ENCODE data around the gene PRPF6.

Gene PRPF6

GRCh38 chr20:64038224-64038564, 57.3 kb downstream of the PRPF6 start:
- TF ChIP-seq, protein P1, sequence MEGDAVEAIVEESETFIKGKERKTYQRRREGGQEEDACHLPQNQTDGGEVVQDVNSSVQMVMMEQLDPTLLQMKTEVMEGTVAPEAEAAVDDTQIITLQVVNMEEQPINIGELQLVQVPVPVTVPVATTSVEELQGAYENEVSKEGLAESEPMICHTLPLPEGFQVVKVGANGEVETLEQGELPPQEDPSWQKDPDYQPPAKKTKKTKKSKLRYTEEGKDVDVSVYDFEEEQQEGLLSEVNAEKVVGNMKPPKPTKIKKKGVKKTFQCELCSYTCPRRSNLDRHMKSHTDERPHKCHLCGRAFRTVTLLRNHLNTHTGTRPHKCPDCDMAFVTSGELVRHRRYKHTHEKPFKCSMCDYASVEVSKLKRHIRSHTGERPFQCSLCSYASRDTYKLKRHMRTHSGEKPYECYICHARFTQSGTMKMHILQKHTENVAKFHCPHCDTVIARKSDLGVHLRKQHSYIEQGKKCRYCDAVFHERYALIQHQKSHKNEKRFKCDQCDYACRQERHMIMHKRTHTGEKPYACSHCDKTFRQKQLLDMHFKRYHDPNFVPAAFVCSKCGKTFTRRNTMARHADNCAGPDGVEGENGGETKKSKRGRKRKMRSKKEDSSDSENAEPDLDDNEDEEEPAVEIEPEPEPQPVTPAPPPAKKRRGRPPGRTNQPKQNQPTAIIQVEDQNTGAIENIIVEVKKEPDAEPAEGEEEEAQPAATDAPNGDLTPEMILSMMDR (IDR thresholded peaks at IDR 0.05; ENCODE audit: poor library complexity, severe bottlenecking): no peak
- Histone ChIP-seq H3K9me3 (ENCODE audit: severe bottlenecking) (no peaks in the 10 kb centered on the region), H3K27me3 (ENCODE audit: insufficient read depth, poor library complexity, severe bottlenecking) (peaks cover 14% of the 10 kb centered on the region), H3K27ac (ENCODE audit: poor library complexity, severe bottlenecking) (no peak overlapping the region), H3K36me3 (ENCODE audit: low read depth) (0 out of 2 replicates have a peak, but pooled peaks cover under 1% of the 10 kb centered on the region), H3K4me1 (ENCODE audit: insufficient read depth, poor library complexity, severe bottlenecking) (no peaks in the 10 kb centered on the region), H3K4me3 (ENCODE audit: severe bottlenecking) (peak overlapping the region; percentile 35)
- DNase-seq (ENCODE audit: low spot score) (no peak), ATAC-seq (ENCODE audit: low read depth) (peak; percentile 53)

DNA sequence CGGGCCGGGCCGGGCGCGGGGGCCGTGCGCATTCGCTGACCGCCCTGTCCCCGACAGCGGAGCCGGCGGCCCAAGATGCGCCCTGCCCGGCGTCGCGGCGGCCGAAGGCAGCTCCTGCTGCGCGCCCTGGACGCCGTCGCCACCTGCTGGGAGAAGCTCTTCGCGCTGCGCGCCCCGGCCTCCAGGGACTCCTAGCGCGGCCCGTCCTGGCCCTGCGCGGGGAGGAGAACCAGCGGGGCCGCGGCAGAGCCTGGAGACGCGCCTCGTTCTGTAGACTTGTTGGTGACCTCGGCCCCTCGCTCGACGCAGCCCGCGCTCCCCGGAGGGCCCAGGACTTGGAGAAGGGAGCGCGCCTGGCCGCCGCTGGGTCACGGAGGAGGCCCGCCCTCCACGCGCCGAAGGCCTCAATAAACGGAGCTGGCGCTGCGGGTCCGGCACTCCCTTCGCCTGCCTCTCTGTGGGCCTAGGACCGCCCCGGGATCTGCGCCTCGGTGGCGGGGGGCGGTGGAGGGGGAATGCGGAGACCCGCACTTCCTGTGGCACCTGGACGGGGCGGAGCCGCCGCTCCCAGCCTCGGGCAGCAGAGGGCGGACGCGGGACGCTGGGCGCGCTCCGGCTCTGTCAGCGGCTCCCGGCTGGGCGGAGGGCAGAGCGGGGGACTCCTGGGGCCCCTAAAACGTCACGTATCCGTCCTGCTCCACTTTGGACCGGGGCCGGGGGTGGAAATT, 57.8 kb downstream of the PRPF6 start:
- TF ChIP-seq, protein P1 (IDR thresholded peaks at IDR 0.05; ENCODE audit: poor library complexity, severe bottlenecking): peak; percentile 100
- Histone ChIP-seq H3K4me1 (ENCODE audit: insufficient read depth, poor library complexity, severe bottlenecking) (no peaks in the 10 kb centered on the region), H3K36me3 (ENCODE audit: low read depth) (no peaks in the 10 kb centered on the region), H3K27ac (ENCODE audit: poor library complexity, severe bottlenecking) (no peak overlapping the region), H3K4me3 (ENCODE audit: severe bottlenecking) (peak overlapping the region; percentile 35), H3K27me3 (ENCODE audit: insufficient read depth, poor library complexity, severe bottlenecking) (peaks cover 14% of the 10 kb centered on the region), H3K9me3 (ENCODE audit: severe bottlenecking) (no peaks in the 10 kb centered on the region)
- DNase-seq (ENCODE audit: low spot score) (no peak), ATAC-seq (ENCODE audit: low read depth) (peak; percentile 73)

GRCh38 chr20:64039293-64040160, 58.6 kb downstream of the PRPF6 start:
- DNase-seq (ENCODE audit: low spot score) (no peak), ATAC-seq (ENCODE audit: low read depth) (peak; percentile 4)
- no peak overlapping the region for H3K27ac ChIP-seq (ENCODE audit: poor library complexity, severe bottlenecking)
- peaks cover 14% of the 10 kb centered on the region for H3K27me3 ChIP-seq (ENCODE audit: insufficient read depth, poor library complexity, severe bottlenecking)
- H3K9me3 ChIP-seq (ENCODE audit: severe bottlenecking): no peaks in the 10 kb centered on the region
- peaks cover 3% of the 10 kb centered on the region for H3K4me1 ChIP-seq (ENCODE audit: insufficient read depth, poor library complexity, severe bottlenecking)
- TF ChIP-seq, protein P1 (IDR thresholded peaks at IDR 0.05; ENCODE audit: poor library complexity, severe bottlenecking): peak; percentile 52
- peak overlapping the region; percentile 35 for H3K4me3 ChIP-seq (ENCODE audit: severe bottlenecking)
- H3K36me3 ChIP-seq (ENCODE audit: low read depth): no peaks in the 10 kb centered on the region

DNA sequence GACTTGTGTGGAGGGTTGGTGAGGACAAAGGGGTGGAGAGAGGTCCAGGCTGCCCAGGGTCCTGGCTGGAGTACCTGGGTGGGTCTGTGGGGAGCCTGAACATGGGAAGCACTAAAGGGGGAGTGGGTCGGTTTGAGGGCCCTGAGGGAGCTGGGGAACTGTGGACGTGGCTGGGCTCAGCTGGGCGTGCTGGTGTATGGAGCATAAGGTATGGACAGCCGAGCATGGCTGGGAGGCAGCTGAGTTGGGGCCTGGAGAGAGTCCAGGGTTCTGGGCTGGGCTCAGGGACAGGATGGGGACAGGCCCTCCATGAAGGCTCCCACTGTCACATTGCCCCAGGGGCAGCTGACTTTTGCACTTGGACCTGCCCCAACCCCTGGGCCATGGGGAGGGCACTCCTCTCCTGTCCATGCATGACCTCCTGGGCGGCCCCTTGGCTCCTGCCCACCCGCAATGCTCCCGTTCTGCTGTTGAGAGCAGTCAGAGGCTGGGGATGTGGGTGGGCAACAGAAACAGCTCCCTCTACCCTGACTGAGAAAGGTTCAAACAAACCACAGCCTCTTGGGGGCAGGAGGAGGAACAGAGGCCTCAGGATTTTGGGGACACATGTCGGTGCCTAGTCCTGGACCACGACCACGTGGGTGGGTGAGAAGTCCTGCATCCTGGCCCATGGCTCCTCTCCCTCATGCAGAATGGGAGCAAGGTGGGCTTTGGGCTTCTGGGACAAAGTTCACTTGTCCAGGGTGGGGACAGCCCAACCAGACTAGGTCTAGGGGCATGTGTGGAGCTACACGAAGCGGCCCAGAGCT, 59.5 kb downstream of the PRPF6 start:
- Histone ChIP-seq H3K27ac (ENCODE audit: poor library complexity, severe bottlenecking) (no peak overlapping the region), H3K9me3 (ENCODE audit: severe bottlenecking) (no peaks in the 10 kb centered on the region), H3K4me1 (ENCODE audit: insufficient read depth, poor library complexity, severe bottlenecking) (peaks cover 10% of the 10 kb centered on the region), H3K36me3 (ENCODE audit: low read depth) (no peaks in the 10 kb centered on the region), H3K4me3 (ENCODE audit: severe bottlenecking) (no peak overlapping the region), H3K27me3 (ENCODE audit: insufficient read depth, poor library complexity, severe bottlenecking) (peaks cover 14% of the 10 kb centered on the region)
- ATAC-seq (ENCODE audit: low read depth): no peak
- TF ChIP-seq, protein P1 (IDR thresholded peaks at IDR 0.05; ENCODE audit: poor library complexity, severe bottlenecking): no peak
- DNase-seq (ENCODE audit: low spot score): no peak
